ENCODE results near the gene PRRX1.

DNA sequence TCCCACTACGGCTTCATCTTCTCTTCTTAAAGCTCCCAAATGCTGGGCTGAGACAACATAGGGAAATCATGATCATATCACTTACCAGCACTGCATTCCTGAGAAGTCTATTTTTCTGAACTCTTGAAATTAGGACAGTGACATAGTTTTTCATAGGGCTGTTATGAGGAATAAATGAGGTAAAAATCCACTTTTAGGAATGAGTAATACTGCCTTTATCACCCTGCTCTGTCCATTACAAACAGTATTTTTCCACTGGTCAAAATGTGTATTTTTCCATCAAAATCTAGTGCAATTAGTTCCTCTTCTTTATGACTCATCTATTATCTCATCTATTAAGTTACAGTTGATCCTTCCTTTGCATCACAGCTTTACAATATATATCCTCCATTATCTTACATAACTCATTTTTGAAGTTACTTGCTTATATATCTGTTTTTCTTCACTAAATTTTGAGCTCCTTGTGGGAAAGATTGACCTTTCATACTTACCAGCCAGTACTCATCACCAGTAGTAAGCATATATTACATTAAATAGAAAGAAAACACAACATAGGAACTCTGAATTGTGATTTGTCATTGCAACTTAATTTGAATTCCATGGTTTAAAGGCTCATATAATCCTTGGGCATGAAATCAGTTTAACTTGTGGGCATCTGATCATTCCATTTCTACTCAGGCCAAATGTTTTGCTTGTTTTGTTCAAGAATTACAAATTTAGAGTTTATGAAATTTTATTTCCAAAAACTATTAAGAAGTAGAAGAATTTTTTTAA is 37.1 kb downstream of the PRRX1 start:
- TF ChIP-seq, protein P1, sequence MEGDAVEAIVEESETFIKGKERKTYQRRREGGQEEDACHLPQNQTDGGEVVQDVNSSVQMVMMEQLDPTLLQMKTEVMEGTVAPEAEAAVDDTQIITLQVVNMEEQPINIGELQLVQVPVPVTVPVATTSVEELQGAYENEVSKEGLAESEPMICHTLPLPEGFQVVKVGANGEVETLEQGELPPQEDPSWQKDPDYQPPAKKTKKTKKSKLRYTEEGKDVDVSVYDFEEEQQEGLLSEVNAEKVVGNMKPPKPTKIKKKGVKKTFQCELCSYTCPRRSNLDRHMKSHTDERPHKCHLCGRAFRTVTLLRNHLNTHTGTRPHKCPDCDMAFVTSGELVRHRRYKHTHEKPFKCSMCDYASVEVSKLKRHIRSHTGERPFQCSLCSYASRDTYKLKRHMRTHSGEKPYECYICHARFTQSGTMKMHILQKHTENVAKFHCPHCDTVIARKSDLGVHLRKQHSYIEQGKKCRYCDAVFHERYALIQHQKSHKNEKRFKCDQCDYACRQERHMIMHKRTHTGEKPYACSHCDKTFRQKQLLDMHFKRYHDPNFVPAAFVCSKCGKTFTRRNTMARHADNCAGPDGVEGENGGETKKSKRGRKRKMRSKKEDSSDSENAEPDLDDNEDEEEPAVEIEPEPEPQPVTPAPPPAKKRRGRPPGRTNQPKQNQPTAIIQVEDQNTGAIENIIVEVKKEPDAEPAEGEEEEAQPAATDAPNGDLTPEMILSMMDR (conservative IDR thresholded peaks at IDR 0.05), result no peak
- TF ChIP-seq ZFX (IDR thresholded peaks at IDR 0.05), result no peak
